D721Med (cell line): ENCODE data around the gene NPY4R2.
"Not testable (repeated sequence)": the region's sequence is repeated elsewhere in the genome, so short reads cannot be mapped to it uniquely, and the experiment has no call there.

Experiments used
- DNase-seq: peaks from one replicate; pipeline ENCODE4 v3.0.0; 2011; ENCODE audit warnings: low spot score; ENCODE audit not compliant: insufficient read length
- FAIRE-seq: peaks from 2 replicates; lab custom pipeline; 2011; peaks lifted over from hg19 to GRCh38; lab: Jason Lieb, UNC

Gene NPY4R2

DNA sequence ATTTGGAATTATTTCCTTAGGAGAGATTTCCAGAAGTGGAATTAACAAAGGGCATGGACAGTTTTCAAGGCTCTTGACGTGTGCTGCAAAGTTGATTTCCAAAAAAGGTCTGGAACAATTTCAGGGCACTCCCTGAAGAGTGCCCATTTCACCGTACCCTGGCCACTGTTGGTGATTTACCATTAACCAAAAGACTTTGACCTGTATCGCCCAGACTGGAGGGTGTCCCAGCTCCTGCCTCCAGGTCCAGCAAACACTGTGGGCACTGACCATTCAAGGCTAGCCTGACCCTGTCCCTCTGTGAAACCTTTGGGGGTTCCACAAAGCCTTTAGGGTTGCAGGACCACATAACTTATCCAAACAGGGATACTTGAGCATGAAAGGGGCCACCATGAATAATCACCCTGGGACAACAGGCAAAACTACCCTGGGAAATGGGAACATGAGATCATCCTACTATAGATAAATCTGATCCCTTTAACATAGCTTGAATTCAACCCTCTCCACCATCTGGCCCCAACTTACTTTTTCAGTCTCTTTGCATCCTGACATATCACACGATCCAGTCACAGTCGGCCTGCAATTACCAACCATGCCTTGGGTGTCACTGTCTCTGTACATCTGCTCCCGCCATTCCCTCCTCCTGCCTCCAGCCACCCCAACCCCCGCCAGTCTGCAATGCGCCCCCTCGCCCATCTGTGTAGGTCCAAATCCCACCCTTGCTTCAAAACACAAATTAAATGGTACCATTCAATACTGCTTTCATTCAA is 8.9 kb downstream of the NPY4R2 start:
- not testable (repeated sequence) for FAIRE-seq, DNase-seq

GRCh38 chr10:47928225-47928624 is 9.8 kb downstream of the NPY4R2 start:
- DNase-seq, FAIRE-seq: not testable (repeated sequence)

DNA sequence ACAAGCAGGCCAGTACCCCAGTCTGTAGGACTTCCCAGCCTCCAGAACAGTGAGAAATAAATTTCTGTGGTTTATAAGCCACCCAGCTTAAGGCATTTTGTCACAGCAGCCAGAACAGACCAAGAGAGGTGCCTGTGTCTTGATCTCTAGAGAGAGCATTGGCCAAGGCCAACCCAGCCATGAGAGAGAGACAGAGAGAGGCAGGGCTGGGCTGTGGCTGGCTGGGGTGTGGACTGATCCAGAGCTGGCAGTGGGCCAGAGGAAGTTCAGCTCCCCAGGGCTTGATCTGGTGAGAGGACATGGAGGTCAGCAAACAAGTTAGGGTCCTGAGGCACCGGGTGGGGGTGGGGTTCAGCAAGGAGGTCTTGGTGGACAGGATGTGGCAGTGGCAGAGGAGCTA is 14.4 kb downstream of the NPY4R2 start:
- not testable (repeated sequence) for FAIRE-seq, DNase-seq

GRCh38 chr10:47933462-47933861 is 15.0 kb downstream of the NPY4R2 start:
- DNase-seq, FAIRE-seq: not testable (repeated sequence)

GRCh38 chr10:47936772-47937228 is 18.3 kb downstream of the NPY4R2 start:
- FAIRE-seq, DNase-seq: not testable (repeated sequence)

DNA sequence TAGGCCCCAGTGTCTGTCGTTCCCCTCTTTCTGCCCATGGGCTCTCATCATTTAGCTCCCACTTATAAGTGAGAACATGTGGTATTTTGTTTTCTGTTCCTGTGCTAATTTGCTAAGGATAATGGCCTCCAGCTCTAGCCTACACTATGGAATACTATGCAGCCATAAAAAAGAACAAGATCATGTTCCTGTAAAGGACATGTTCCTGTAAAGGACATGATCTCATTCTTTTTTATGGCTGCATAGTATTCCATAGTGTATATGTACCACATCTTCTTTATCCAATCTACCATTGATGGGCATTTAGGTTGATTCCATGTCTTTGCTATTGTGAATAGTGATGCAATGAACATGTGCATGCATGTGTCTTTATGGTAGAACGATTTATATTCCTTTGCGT is 19.2 kb downstream of the NPY4R2 start:
- DNase-seq, FAIRE-seq: not testable (repeated sequence)

DNA sequence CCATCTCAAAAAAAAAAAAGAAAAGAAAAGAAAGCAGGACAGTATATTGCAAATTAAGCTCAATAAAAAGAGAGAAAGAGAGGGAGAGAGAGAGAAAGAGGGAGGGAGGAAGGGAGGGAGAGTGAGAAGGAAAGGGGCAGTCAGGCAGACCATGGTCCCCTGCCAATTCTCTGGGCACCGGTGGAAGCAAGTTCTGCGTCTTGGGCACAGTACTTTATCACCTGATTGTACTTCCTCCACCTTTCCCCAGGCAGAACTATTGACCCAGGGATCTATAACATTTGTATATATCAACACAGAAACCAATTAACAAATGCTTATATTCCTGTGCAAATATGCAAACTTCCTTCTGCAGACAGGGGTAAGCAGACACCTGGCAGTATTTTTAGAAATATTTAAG is 22.4 kb downstream of the NPY4R2 start:
- not testable (repeated sequence) for FAIRE-seq

GRCh38 chr10:47941379-47941778 is 22.9 kb downstream of the NPY4R2 start:
- FAIRE-seq: not testable (repeated sequence)

More for the DNA sequence above, 22.4 kb downstream of the NPY4R2 start:
- not testable (repeated sequence) for DNase-seq

GRCh38 chr10:47942351-47943019 is 24.0 kb downstream of the NPY4R2 start:
- not testable (repeated sequence) for FAIRE-seq, DNase-seq

More at GRCh38 chr10:47941379-47941778, 22.9 kb downstream of the NPY4R2 start:
- not testable (repeated sequence) for DNase-seq

DNA sequence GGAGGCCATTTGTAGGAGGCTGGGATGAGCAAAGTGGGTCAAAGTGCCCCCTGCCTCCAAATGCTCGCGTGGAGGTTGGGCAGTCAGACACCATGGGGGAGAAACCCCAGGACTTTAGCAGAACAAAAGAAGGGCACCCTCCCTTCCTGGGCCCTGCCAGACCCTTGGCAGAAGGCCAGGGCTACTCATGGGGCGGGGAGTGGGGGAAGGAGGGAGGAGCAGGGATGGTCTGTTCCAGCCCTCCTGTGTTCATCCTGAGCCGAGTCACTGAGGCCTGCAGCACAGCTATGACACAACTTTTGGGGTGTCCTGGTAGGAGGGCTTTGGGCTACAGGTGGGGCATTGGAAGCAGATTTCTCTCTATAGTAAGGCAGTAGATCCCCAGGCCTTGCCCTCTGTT is 24.9 kb downstream of the NPY4R2 start:
- DNase-seq, FAIRE-seq: not testable (repeated sequence)

- DNase-seq, FAIRE-seq: not testable (repeated sequence)
Measured at GRCh38 chr10:47947424-47947823, 29.0 kb downstream of the NPY4R2 start.

DNA sequence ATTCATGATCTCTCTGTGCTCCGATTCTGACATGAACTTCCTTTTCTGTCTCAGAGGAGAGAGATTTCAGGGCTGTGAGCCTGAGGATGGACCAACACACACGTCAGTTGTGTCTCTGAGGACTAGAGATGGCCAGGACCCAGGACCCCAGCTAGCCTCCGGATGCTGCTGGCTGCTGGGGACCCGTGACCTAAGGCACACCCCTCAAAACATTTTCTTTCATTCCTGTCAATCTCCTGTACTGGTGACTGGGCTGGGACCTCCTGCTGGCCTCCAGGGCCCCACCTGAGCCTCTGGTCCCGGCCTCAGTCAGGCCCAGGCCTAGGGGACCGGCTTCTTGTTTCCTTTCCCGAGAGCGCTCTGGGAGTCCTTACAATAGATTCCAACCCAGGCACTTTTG is 38.7 kb downstream of the NPY4R2 start:
- DNase-seq, FAIRE-seq: not testable (repeated sequence)

- not testable (repeated sequence) for DNase-seq, FAIRE-seq
Measured at GRCh38 chr10:47959677-47960076, 41.2 kb downstream of the NPY4R2 start.

- FAIRE-seq, DNase-seq: not testable (repeated sequence)
Measured at GRCh38 chr10:47960699-47961098, 42.2 kb downstream of the NPY4R2 start.

DNA sequence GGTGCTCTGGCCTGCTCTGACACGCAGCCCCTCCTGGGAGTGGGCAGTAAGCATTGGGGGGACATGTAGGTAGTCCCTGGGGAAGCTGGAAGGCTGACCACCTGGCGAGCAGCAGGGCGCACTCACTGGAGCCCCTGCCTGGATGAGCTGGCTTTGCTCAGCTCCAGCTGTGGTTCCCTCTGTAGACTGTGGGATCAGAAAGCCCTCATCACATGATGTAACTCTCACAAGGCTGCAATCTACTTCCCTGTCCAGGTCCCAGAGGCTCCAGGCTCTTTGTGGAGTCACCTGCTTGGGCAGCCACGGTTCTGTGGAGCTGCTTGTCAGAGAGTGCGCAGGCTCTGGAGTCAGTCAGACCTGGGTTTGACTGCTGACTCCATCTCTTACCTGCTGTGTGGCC is 44.3 kb downstream of the NPY4R2 start:
- not testable (repeated sequence) for FAIRE-seq, DNase-seq

- not testable (repeated sequence) for FAIRE-seq, DNase-seq
Measured at GRCh38 chr10:47964280-47965063, 46.0 kb downstream of the NPY4R2 start.

- not testable (repeated sequence) for DNase-seq, FAIRE-seq
Measured at GRCh38 chr10:47968988-47969387, 50.5 kb downstream of the NPY4R2 start.

- not testable (repeated sequence) for FAIRE-seq
Measured at GRCh38 chr10:47970047-47970446, 51.6 kb downstream of the NPY4R2 start.

GRCh38 chr10:47971598-47971997 is 53.1 kb downstream of the NPY4R2 start:
- not testable (repeated sequence) for FAIRE-seq, DNase-seq

More at GRCh38 chr10:47970047-47970446, 51.6 kb downstream of the NPY4R2 start:
- DNase-seq: not testable (repeated sequence)

DNA sequence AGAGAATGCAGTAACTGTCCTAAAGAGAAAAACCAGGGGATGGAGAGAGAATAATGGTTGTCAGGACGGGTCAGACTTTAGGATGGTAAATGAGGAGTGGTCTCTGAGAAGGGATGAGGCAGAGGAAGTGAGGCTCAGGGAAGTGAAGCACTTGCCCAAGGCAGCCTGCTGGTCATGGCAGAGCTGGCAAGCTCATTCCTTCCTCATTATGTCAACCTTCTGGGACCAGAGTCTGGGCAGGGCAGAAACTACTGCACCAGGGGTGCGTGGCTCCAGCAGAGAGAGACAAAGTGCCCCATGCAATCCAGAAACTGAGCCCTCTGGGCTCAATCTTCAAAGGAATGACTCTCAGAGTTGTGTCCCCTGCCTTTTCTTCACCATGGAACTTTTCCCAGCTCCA is 53.6 kb downstream of the NPY4R2 start:
- not testable (repeated sequence) for DNase-seq

More for the DNA sequence above, 53.6 kb downstream of the NPY4R2 start:
- FAIRE-seq: not testable (repeated sequence)
